ENCODE measurements around the gene C11orf21. TPM values are rescaled to one million over a fixed set of nuclear protein-coding genes. Genes with fewer than 3 reads are reported as not detected.

The C11orf21 gene
- polyA plus RNA-seq, 1 of the 3 experiments (the other 2 are of a cell fraction): 0.03 TPM

- no peaks in the 10 kb centered on the region for H3K36me3 ChIP-seq (replicated peaks in 1 of 2; ENCODE audit: control insufficient read depth in 1 of 2, insufficient read depth in 2 of 2, low read length in 1 of 2)
- no peak overlapping the region for H3K4me3 ChIP-seq (ENCODE audit: low read depth in 2 of 2, low read length in 1 of 2)
- WGBS (ENCODE audit: low lambda C conversion rate): 61% methylated on average over 6 of the region's 6 CpGs
- no peak overlapping the region for H2AFZ ChIP-seq (ENCODE audit: low read depth)
- no peaks in the 10 kb centered on the region for H3K9me3 ChIP-seq
- POLR2A ChIA-PET: no interaction called here
- H3K9me2 ChIP-seq: no peaks in the 10 kb centered on the region
- TF ChIP-seq USF2 (IDR thresholded peaks at IDR 0.05; ENCODE audit: borderline replicate concordance, low read depth, low read length) (no peak), CTCF (IDR thresholded peaks at IDR 0.05) (no peak), SMC3 (IDR thresholded peaks at IDR 0.05; ENCODE audit: low read depth, low read length) (no peak)
- no peaks in the 10 kb centered on the region for H3F3A ChIP-seq (replicated peaks; ENCODE audit: insufficient read depth)
- H3K9ac ChIP-seq: no peak overlapping the region
- H3K27me3 ChIP-seq (ENCODE audit: insufficient read depth): no peaks in the 10 kb centered on the region
- no peak overlapping the region for H3K4me2 ChIP-seq
- no peaks in the 10 kb centered on the region for H3K79me2 ChIP-seq (ENCODE audit: insufficient read depth)
- no peaks in the 10 kb centered on the region for H4K20me1 ChIP-seq (ENCODE audit: insufficient read depth)
- CTCF ChIA-PET: no interaction called here
- peaks cover 0 to 6% of the 10 kb centered on the region in 2 experiments; a peak in 1 of 4 replicates for H3K4me1 ChIP-seq (ENCODE audit: control insufficient read depth in 1 of 2, insufficient read depth in 2 of 2, low read depth in 1 of 2, low read length in 1 of 2)
- H3K27ac ChIP-seq (ENCODE audit: low read depth in 2 of 2, low read length in 1 of 2): no peak overlapping the region
- DNase-seq: no peak
Observed at GRCh38 chr11:2252018-2252417, 49.7 kb downstream of the C11orf21 start.

- ChIA-PET CTCF (interaction anchor here (1.2 kb wide), 1 partner anchor 56 kb away, joined by 3 read pairs; no protein-coding TSS in a partner anchor), POLR2A (no interaction called here)
- H3K27me3 ChIP-seq (ENCODE audit: insufficient read depth): no peaks in the 10 kb centered on the region
- H3K79me2 ChIP-seq (ENCODE audit: insufficient read depth): no peaks in the 10 kb centered on the region
- no peaks in the 10 kb centered on the region for H4K20me1 ChIP-seq (ENCODE audit: insufficient read depth)
- H3K27ac ChIP-seq (ENCODE audit: low read depth in 2 of 2, low read length in 1 of 2): no peak overlapping the region
- H3K9ac ChIP-seq: no peak overlapping the region
- WGBS (ENCODE audit: low lambda C conversion rate): 64% methylated on average over 6 of the region's 6 CpGs
- H3K4me3 ChIP-seq (ENCODE audit: low read depth in 2 of 2, low read length in 1 of 2): no peak overlapping the region
- no peak for DNase-seq
- no peaks in the 10 kb centered on the region for H3K36me3 ChIP-seq (replicated peaks in 1 of 2; ENCODE audit: control insufficient read depth in 1 of 2, insufficient read depth in 2 of 2, low read length in 1 of 2)
- no peaks in the 10 kb centered on the region for H3F3A ChIP-seq (replicated peaks; ENCODE audit: insufficient read depth)
- no peaks in the 10 kb centered on the region for H3K9me2 ChIP-seq
- H3K4me1 ChIP-seq (ENCODE audit: control insufficient read depth in 1 of 2, insufficient read depth in 2 of 2, low read depth in 1 of 2, low read length in 1 of 2): peaks cover 0 to 6% of the 10 kb centered on the region in 2 experiments; a peak in 1 of 4 replicates
- no peaks in the 10 kb centered on the region for H3K9me3 ChIP-seq
- H2AFZ ChIP-seq (ENCODE audit: low read depth): no peak overlapping the region
- TF ChIP-seq USF2 (IDR thresholded peaks at IDR 0.05; ENCODE audit: borderline replicate concordance, low read depth, low read length): no peak
- no peak overlapping the region for H3K4me2 ChIP-seq
Observed at GRCh38 chr11:2251138-2251537, 50.6 kb downstream of the C11orf21 start.

- no peak overlapping the region for H3K4me3 ChIP-seq (ENCODE audit: low read depth in 2 of 2, low read length in 1 of 2)
- H3K9me3 ChIP-seq: no peaks in the 10 kb centered on the region
- ChIA-PET POLR2A (no interaction called here), CTCF (interaction anchor here (1.2 kb wide), 1 partner anchor 56 kb away, joined by 3 read pairs; no protein-coding TSS in a partner anchor)
- no peak overlapping the region for H3K27ac ChIP-seq (ENCODE audit: low read depth in 2 of 2, low read length in 1 of 2)
- 46% methylated on average over 8 of the region's 8 CpGs for WGBS (ENCODE audit: low lambda C conversion rate)
- no peaks in the 10 kb centered on the region for H3K79me2 ChIP-seq (ENCODE audit: insufficient read depth)
- H3K4me2 ChIP-seq: no peak overlapping the region
- H3K36me3 ChIP-seq (replicated peaks in 1 of 2; ENCODE audit: control insufficient read depth in 1 of 2, insufficient read depth in 2 of 2, low read length in 1 of 2): no peaks in the 10 kb centered on the region
- no peak overlapping the region for H2AFZ ChIP-seq (ENCODE audit: low read depth)
- H3K9me2 ChIP-seq: no peaks in the 10 kb centered on the region
- DNase-seq: no peak
- no peaks in the 10 kb centered on the region for H3F3A ChIP-seq (replicated peaks; ENCODE audit: insufficient read depth)
- no peak overlapping the region for H3K9ac ChIP-seq
- peaks cover 0 to 6% of the 10 kb centered on the region in 2 experiments; a peak in 1 of 4 replicates for H3K4me1 ChIP-seq (ENCODE audit: control insufficient read depth in 1 of 2, insufficient read depth in 2 of 2, low read depth in 1 of 2, low read length in 1 of 2)
- H3K27me3 ChIP-seq (ENCODE audit: insufficient read depth): no peaks in the 10 kb centered on the region
- no peaks in the 10 kb centered on the region for H4K20me1 ChIP-seq (ENCODE audit: insufficient read depth)
- no peak for TF ChIP-seq CTCF (IDR thresholded peaks at IDR 0.05)
- no peak for TF ChIP-seq ELF1 (IDR thresholded peaks at IDR 0.05)
- TF ChIP-seq USF2 (IDR thresholded peaks at IDR 0.05; ENCODE audit: borderline replicate concordance, low read depth, low read length): no peak
- TF ChIP-seq RAD21 (IDR thresholded peaks at IDR 0.05; ENCODE audit: low read length): no peak
- TF ChIP-seq TEAD4 (IDR thresholded peaks at IDR 0.05; ENCODE audit: borderline replicate concordance, insufficient read depth): no peak
- TF ChIP-seq CHD2 (IDR thresholded peaks at IDR 0.05; ENCODE audit: low read length, partially characterized antibody): no peak
- TF ChIP-seq RCOR1 (IDR thresholded peaks at IDR 0.05; ENCODE audit: low read length): no peak
- no peak for TF ChIP-seq USF1 (IDR thresholded peaks at IDR 0.05; ENCODE audit: borderline replicate concordance, low read depth)
- TF ChIP-seq EZH2phosphoT487 (IDR thresholded peaks at IDR 0.05; ENCODE audit: borderline replicate concordance, low read depth): no peak
- TF ChIP-seq MEF2A (IDR thresholded peaks at IDR 0.05; ENCODE audit: borderline replicate concordance, low read depth): no peak
- TF ChIP-seq FOXJ3 (CRISPR knock-in tag; IDR thresholded peaks at IDR 0.05): no peak
Observed at GRCh38 chr11:2250485-2250884, 51.2 kb downstream of the C11orf21 start.
